ENCODE measurements around the gene RBM19.
A peak's percentile ranks its signal among the peaks of the same experiment; 100 is the strongest.

Gene RBM19

GRCh38 chr12:113918306-113918705 lies 47.8 kb downstream of the RBM19 start:
- Mint-ChIP-seq H3K27ac (no peak overlapping the region), H3K9me3 (no peaks in the 10 kb centered on the region), H3K4me3 (no peak overlapping the region), H3K4me1 (no peaks in the 10 kb centered on the region), H3K27me3 (no peaks in the 10 kb centered on the region), H3K36me3 (peaks cover 42% of the 10 kb centered on the region)
- no peak for ATAC-seq (ENCODE audit: low read depth)
- DNase-seq (ENCODE audit: low spot score in 2 of 2): no peak

GRCh38 chr12:113917393-113917792 lies 48.7 kb downstream of the RBM19 start:
- Mint-ChIP-seq H3K27me3 (no peaks in the 10 kb centered on the region), H3K36me3 (peaks cover 40% of the 10 kb centered on the region), H3K4me3 (no peak overlapping the region), H3K27ac (no peak overlapping the region), H3K4me1 (no peaks in the 10 kb centered on the region), H3K9me3 (no peaks in the 10 kb centered on the region)
- ATAC-seq (ENCODE audit: low read depth) (no peak), DNase-seq (ENCODE audit: low spot score in 2 of 2) (no peak)

- no peaks in the 10 kb centered on the region for H3K9me3 Mint-ChIP-seq
- ATAC-seq (ENCODE audit: low read depth): no peak
- H3K27me3 Mint-ChIP-seq: no peaks in the 10 kb centered on the region
- H3K4me3 Mint-ChIP-seq: no peak overlapping the region
- DNase-seq (ENCODE audit: low spot score in 2 of 2): no peak
- no peak overlapping the region for H3K27ac Mint-ChIP-seq
- H3K4me1 Mint-ChIP-seq: no peaks in the 10 kb centered on the region
- peaks cover 31% of the 10 kb centered on the region for H3K36me3 Mint-ChIP-seq
Observed at GRCh38 chr12:113914806-113915205, 51.3 kb downstream of the RBM19 start.

DNA sequence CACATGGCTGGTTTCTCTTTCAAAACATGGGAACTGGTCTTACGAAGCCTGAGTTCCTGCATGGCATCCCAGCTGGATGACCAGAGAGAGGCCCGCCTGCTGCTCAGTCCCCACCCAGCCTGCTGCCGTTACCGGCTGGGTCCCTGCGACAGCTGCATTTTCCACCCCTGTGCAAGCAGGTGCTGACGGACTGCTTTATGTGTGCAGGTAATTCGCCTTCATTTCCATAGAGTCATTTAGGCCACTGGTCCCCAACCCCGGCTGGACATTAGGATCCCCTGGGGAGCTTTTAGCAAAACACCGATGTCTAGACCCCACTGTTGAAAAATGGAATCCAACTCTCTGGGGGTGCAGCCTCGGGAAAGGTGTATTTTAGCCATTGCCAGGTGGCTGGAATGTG lies 51.9 kb downstream of the RBM19 start:
- DNase-seq (ENCODE audit: low spot score in 2 of 2): no peak
- H3K9me3 Mint-ChIP-seq: no peaks in the 10 kb centered on the region
- no peak for ATAC-seq (ENCODE audit: low read depth)
- no peak overlapping the region for H3K4me3 Mint-ChIP-seq
- no peak overlapping the region for H3K27ac Mint-ChIP-seq
- no peaks in the 10 kb centered on the region for H3K4me1 Mint-ChIP-seq
- peaks cover 34% of the 10 kb centered on the region for H3K36me3 Mint-ChIP-seq
- no peaks in the 10 kb centered on the region for H3K27me3 Mint-ChIP-seq

GRCh38 chr12:113912760-113913329 lies 53.3 kb downstream of the RBM19 start:
- DNase-seq (ENCODE audit: low spot score in 2 of 2) (peak; percentile 27 to 56), ATAC-seq (ENCODE audit: low read depth) (no peak)
- Mint-ChIP-seq H3K4me3 (no peak overlapping the region), H3K4me1 (no peaks in the 10 kb centered on the region), H3K27ac (no peak overlapping the region), H3K9me3 (no peaks in the 10 kb centered on the region), H3K27me3 (no peaks in the 10 kb centered on the region), H3K36me3 (peaks cover 41% of the 10 kb centered on the region)

DNA sequence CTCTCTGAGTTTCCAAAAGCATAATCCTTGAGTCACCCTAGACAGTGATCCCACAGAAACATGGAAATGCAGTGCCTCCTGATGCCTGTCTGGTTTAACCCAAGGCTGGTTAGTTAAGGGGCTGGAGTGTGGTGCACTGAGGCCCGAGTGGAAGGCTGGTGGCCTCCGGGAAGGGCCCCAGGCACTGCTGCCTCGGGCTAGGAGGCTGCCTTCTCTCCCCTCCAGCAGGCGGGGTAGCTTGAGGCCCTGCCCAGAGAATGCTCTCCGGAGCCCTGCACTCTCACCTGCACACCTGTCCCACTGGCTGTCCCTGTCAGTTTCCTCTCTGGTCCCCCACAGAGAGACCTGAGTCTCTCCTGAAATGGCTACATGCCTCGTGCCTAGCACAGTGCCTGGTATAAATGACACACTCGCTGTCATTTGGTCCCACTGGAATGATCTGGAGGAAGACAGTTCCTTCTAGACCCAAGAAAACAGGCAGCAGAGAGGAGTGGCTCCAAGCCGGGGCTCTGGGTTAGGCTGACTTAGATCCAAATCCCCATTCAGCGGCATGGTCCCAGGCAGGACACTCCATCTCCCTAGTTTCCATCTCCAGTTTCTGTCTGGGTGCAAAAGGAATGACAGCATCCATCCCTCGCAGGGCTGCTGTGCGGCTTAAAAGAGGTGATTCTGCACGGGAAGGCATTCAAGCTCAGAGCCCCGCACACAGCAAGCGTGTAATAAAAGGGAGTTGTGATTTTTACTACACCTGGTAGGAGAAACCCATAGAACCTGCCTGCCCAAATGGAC lies 54.0 kb downstream of the RBM19 start:
- Mint-ChIP-seq H3K9me3 (no peaks in the 10 kb centered on the region), H3K4me1 (no peaks in the 10 kb centered on the region), H3K27me3 (no peaks in the 10 kb centered on the region), H3K27ac (no peak overlapping the region), H3K36me3 (peaks cover 42% of the 10 kb centered on the region), H3K4me3 (no peak overlapping the region)
- ATAC-seq (ENCODE audit: low read depth) (no peak), DNase-seq (ENCODE audit: low spot score in 2 of 2) (no peak)

DNA sequence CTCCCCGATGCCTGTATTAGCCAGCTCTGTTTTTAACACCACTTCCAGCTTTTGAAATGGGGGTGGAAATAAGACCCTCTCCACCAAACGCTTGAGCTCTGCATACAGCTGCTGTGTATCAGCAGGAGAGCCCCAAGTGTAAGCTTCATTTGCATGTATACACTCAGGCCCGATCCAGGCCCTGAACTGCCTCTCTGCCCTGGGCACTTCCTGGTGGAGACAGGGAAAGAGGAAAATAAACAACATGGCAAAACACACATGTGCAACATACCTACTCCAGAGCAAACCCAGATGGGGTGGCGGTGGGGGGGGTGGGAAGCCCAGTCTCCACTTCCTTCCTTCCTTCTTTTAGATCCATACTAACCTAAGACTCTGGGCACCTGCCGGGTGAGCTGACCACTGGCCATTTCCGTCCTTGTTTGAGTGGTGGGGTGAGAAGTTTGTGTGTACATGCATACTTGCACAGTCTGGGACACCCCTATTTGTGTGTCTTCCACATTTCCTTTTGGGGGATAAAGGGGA lies 55.3 kb downstream of the RBM19 start:
- H3K36me3 Mint-ChIP-seq: peaks cover 48% of the 10 kb centered on the region
- no peaks in the 10 kb centered on the region for H3K4me1 Mint-ChIP-seq
- DNase-seq (ENCODE audit: low spot score in 2 of 2) (no peak), ATAC-seq (ENCODE audit: low read depth) (no peak)
- no peak overlapping the region for H3K27ac Mint-ChIP-seq
- H3K27me3 Mint-ChIP-seq: no peaks in the 10 kb centered on the region
- H3K4me3 Mint-ChIP-seq: no peak overlapping the region
- H3K9me3 Mint-ChIP-seq: no peaks in the 10 kb centered on the region

DNA sequence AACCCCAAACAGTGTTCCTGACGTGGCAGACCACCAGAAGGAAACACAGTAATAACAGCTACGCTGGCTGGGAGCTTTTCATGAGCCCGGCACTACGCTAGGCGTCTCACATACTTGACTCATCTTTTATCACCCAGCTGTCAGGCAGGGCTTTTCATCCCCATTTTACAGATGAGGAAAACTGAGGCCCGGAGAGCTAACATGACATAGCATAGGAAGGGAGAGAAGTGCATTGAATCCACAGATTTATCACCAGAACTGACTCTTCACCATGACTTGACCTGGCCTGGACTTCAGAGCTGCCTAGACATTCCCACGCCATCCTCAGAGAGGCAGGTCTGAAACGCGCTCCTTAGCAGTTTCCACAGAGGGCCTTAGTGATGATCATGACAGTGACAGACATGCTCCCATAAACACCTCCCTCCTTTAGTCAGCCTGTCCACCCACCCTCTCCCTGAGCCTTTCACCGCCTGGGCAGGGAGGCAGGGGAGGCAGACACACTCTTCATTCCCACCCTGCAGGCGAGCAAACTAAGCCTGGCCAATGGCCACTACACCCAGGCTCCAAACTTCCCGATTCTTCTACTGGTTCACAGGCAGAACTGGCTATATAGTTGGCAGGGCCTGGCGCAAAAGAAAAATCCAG lies 56.2 kb downstream of the RBM19 start:
- ATAC-seq (ENCODE audit: low read depth) (no peak), DNase-seq (ENCODE audit: low spot score in 2 of 2) (no peak)
- Mint-ChIP-seq H3K27me3 (no peaks in the 10 kb centered on the region), H3K27ac (no peak overlapping the region), H3K4me1 (no peaks in the 10 kb centered on the region), H3K36me3 (peaks cover 52% of the 10 kb centered on the region), H3K9me3 (no peaks in the 10 kb centered on the region), H3K4me3 (no peak overlapping the region)

DNA sequence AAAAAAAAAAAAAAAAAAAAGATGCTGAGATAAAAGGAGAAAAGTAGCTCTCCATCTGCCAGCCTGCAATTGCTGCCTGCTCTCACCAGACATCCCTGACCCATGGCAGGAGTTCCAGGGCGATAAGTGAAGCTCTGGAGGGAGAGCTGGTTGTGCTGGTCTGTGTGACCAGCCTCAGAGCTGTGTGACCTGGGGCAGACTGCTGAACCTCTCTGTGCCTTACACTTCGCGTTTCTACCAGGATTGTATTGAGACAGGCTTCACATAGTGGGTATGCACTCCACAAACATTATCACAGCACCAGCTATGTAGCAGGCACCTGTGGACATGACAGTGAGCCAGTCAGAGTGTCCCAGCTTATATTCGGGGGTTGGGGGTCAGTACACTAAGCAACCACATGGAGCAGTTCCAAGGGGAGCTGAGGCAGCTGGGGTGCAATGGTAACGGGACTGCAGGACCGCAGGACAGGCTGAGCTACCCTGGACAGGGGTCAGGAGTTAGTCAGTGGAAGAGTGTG lies 57.5 kb downstream of the RBM19 start:
- H3K27me3 Mint-ChIP-seq: no peaks in the 10 kb centered on the region
- H3K27ac Mint-ChIP-seq: no peak overlapping the region
- DNase-seq (ENCODE audit: low spot score in 2 of 2) (no peak), ATAC-seq (ENCODE audit: low read depth) (no peak)
- no peaks in the 10 kb centered on the region for H3K4me1 Mint-ChIP-seq
- peaks cover 56% of the 10 kb centered on the region for H3K36me3 Mint-ChIP-seq
- no peaks in the 10 kb centered on the region for H3K9me3 Mint-ChIP-seq
- no peak overlapping the region for H3K4me3 Mint-ChIP-seq

- DNase-seq (ENCODE audit: low spot score in 2 of 2) (no peak), ATAC-seq (ENCODE audit: low read depth) (no peak)
- H3K36me3 Mint-ChIP-seq: peaks cover 63% of the 10 kb centered on the region
- H3K27ac Mint-ChIP-seq: no peak overlapping the region
- no peaks in the 10 kb centered on the region for H3K9me3 Mint-ChIP-seq
- H3K4me3 Mint-ChIP-seq: no peak overlapping the region
- H3K27me3 Mint-ChIP-seq: no peaks in the 10 kb centered on the region
- no peaks in the 10 kb centered on the region for H3K4me1 Mint-ChIP-seq
Observed at GRCh38 chr12:113907446-113908180, 58.5 kb downstream of the RBM19 start.

DNA sequence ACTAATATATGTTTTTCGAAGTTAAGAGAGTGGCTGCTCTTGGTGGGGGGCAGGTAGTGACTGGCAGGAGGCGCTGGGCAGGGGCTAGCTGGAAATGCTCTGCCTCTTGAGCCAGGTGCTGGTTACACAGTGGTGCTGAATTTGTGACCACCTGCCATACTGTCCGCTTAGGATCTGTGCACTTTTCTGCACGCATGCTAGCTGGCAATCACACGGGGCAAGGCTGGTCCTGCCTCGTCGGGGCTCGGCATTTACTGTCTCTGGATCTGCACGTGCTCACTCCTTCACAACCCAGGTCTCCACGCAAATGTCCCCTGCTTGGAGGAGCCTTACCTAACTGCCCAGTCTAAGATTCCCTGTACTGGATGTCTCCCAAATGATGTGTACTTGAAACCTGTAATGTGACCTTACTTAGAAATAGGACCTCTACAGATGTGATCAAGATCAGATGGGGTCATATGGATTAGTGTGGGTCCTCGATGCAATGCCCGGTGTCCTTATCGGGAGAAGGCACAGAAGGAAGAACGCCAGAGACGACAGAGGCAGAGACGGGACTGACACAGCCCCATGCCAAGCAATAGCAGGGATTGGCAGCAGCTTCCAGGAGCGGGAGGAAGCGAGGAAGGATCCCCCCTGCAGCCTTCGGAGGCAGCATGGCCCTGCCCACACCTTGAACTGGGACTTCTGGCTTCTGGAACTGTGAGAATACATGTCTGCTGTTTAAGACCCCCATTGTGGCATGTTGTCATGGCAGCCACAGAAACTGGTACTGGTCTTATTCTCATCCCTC lies 59.5 kb downstream of the RBM19 start:
- Mint-ChIP-seq H3K27ac (no peak overlapping the region), H3K27me3 (no peaks in the 10 kb centered on the region), H3K4me3 (no peak overlapping the region), H3K4me1 (no peaks in the 10 kb centered on the region), H3K36me3 (peaks cover 63% of the 10 kb centered on the region), H3K9me3 (no peaks in the 10 kb centered on the region)
- ATAC-seq (ENCODE audit: low read depth) (no peak), DNase-seq (ENCODE audit: low spot score in 2 of 2) (no peak)

DNA sequence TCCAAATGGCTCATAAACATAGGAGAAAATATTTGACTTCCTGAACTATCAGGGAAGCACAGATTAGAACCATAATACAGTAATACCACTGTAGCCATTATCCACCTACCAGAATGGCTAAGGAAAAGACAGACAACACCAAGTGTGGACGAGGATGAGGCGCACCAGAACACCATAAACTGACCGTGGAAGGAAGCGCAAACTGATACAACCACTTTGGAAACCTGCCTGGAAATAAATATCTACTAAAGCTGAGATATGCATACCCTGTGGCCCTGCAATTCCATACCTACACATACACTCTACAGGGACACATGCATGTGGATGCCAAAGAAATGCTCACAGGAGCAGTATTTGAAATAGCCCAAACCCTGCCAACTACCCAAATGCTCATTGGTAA lies 60.3 kb downstream of the RBM19 start:
- DNase-seq (ENCODE audit: low spot score in 2 of 2): no peak
- H3K4me1 Mint-ChIP-seq: no peaks in the 10 kb centered on the region
- H3K9me3 Mint-ChIP-seq: no peaks in the 10 kb centered on the region
- no peak overlapping the region for H3K27ac Mint-ChIP-seq
- H3K4me3 Mint-ChIP-seq: no peak overlapping the region
- peaks cover 61% of the 10 kb centered on the region for H3K36me3 Mint-ChIP-seq
- no peaks in the 10 kb centered on the region for H3K27me3 Mint-ChIP-seq
- no peak for ATAC-seq (ENCODE audit: low read depth)

DNA sequence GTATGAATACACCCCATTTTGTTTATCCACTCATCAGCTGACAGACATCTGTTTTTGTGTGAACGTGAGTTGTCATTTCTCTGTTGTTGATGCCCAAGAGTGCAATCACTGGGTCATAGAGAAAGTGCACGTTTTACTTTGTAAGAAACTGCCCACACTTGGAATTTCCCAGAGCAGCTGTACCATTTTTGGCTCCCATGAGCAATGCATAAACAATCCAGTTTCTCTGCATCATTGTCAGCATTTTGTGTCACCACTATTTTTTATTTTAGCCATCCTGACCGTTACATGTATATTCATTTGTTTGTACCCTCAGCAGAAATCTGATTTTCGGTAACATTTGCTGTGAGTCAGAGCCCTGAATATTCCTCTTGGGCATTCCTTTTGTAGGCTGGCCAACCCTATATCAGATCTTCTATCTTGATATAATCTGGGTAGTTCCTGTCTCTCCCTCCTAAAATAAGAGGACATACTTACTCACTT lies 62.7 kb downstream of the RBM19 start:
- ATAC-seq (ENCODE audit: low read depth) (no peak), DNase-seq (ENCODE audit: low spot score in 2 of 2) (no peak)
- H3K27me3 Mint-ChIP-seq: no peaks in the 10 kb centered on the region
- H3K9me3 Mint-ChIP-seq: no peaks in the 10 kb centered on the region
- H3K36me3 Mint-ChIP-seq: peaks cover 46% of the 10 kb centered on the region
- H3K4me1 Mint-ChIP-seq: no peaks in the 10 kb centered on the region
- no peak overlapping the region for H3K27ac Mint-ChIP-seq
- no peak overlapping the region for H3K4me3 Mint-ChIP-seq
